GM21825 (cell line): ENCODE results near the gene KCNN2.

Source experiments
- ATAC-seq: cut with Tn5 transposase; IDR thresholded peaks from one replicate; pipeline ENCODE4 v1.9.1; 2021; ENCODE audit warnings: mild to moderate bottlenecking, moderate library complexity; ENCODE audit not compliant: unreplicated experiment

The KCNN2 gene

DNA sequence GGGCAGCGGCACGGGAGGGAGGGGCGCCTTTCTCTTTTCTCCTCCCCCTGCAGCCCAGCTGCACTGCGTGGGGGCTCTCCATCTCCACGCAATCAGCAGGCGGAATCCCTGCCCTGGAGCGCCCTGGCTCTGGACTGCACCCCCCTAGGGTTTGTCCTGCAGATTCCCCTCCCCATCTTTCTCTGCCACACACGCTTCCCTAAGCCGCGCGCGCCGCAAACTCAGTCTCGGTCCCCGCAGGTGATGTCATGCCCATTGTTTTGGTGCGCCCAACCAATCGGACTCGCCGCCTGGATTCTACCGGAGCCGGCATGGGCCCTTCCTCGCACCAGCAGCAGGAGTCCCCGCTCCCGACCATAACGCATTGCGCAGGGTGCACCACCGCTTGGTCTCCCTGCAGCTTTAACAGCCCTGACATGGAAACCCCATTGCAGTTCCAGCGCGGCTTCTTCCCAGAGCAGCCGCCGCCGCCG, at the start of gene KCNN2:
TSS of gene KCNN2 (plus strand) at position 347 of the 473 bp plus-strand sequence. CDS start at position 417, 70 bp downstream.
- ATAC-seq, result peak; percentile 63

DNA sequence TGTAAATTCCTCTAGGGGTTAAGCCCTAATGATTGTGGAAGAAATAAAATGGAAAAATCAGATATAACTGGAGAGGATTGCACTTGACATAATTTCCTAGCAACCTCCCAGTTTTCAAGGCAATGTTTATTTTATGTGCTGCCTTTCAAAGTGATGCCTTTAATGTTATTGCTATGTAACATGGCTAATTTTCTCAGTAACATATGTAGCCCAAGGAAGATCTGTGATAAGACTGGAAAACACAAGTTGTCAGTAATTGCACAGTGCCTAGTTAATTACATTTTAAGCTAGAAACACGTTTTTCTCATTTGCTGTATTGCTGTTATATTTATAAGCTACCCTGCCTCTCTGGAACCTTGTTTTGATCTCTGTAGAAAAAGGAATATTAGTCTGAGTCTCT, 49.2 kb upstream of the KCNN2 start:
- no peak for ATAC-seq

DNA sequence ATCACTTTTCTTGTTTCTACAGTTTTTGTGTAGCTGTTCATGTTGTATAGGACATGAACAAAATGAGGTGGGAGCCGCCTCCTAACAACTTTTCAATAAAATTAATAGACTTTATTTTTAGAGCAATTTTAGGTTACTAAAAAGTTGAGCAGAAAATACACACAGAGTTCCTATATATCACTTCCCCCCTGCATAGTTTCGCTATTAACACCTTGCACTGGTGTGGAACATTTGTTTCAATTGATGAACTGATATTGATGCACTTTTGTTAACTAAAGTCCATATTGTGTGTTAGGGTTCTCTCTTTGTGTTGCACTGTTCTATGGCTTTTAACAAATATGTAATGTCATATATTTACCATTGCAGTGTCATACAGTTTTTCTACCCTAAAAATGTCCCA, 47.8 kb upstream of the KCNN2 start:
- ATAC-seq, result no peak

GRCh38 chr5:114316167-114316566, 45.7 kb upstream of the KCNN2 start:
- ATAC-seq, result no peak

- ATAC-seq, result no peak
These were observed 44.1 kb upstream of the KCNN2 start for GRCh38 chr5:114317751-114318150.

DNA sequence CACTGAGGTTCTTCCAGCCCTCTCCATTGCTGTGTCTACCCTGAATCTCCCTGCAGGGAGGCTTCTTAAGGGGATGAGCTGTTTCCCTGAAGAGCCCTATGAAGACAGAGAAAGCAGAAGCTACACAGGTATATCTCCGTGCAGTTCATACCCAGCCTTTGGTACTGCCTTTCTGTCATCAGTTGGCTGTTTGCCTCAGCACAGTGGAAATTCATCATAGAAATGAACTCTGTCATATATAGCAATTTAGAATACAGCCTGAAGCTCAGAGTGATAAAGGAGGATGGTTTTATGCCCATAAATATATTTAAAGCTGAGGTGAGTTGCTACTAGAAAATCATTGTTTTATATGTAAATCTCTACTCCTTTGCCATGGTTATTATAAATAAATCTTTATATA, 42.6 kb upstream of the KCNN2 start:
- no peak for ATAC-seq

- ATAC-seq, result no peak
These were observed 42.0 kb upstream of the KCNN2 start for GRCh38 chr5:114319821-114320220.

DNA sequence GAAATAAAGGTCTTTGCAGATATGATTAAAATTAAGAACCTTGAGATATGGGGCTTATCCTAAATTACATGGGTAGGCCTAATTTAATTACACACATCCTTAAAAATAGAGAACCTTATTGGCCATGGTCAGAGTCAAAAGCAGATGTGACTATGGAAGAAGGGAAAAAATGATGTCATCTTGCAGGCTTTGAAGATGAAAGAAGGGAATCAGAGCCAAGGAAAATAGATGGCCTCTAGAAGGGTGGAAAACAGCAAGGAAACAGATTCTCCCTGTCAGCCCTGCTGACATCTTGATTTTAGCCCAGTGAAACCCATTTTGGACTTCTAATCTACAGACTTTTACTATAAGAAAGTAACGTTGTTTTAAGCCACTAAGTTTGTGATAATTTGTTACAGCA, 37.6 kb upstream of the KCNN2 start:
- no peak for ATAC-seq

- ATAC-seq, result no peak
These were observed 36.3 kb upstream of the KCNN2 start for GRCh38 chr5:114325541-114325940.

DNA sequence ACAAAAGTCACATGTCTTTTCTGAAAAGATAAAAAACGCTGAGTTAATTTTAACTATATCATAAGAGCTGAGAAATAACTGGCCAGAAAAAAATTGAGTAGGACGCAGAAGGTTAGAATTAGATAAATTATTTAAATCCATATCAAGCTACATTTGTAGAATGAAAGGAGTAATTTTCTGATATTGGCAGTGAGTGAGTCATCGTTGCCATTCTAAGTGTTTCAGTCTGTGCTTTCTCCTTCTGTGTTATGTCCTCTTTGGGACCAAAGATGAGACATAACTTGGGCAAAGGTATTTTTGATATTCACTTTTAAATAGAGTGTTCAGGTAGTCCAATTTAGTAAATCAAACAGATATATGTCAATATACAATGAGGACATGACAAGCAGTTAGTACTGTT, 34.4 kb upstream of the KCNN2 start:
- ATAC-seq, result no peak

DNA sequence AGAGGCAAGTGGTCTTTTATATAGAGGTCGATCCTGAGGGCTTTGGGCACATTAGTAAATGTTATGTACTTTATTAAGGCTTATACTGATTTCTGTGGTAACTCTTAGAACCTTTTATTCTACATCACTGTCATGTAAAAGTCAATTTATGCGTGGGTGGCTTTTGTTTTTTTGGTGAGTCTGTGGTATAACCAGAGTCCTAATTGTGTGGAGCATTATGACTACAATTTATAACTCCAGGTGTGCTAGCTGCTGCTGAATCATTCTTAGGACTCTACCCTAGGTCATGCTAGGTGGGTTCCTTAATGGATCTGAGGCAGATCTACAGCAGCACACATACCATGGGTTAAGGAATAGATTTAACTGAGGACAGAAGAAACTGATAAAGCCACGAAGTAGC, 33.9 kb upstream of the KCNN2 start:
- ATAC-seq, result no peak

- ATAC-seq, result no peak
These were observed 30.8 kb upstream of the KCNN2 start for GRCh38 chr5:114330916-114331531.

DNA sequence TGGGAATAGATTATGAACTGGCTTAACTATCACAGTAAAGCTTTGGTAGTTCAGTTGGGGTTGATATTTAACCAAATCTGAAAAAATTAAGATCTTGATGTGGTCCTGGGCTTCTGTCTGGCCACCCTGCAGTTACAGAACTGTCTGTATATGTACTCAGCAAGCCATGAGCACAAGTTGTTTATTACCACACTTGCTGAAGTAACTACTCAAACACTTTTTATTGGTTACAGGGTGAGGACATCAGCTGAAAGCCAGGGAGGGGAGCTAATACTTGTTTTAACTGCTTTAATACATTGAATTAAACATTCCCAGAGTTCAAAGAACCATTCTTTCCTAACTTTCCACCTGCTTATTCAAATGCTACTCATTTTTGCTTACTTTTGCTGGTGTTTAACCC, 29.4 kb upstream of the KCNN2 start:
- ATAC-seq, result no peak

GRCh38 chr5:114332925-114333324, 28.9 kb upstream of the KCNN2 start:
- no peak for ATAC-seq

DNA sequence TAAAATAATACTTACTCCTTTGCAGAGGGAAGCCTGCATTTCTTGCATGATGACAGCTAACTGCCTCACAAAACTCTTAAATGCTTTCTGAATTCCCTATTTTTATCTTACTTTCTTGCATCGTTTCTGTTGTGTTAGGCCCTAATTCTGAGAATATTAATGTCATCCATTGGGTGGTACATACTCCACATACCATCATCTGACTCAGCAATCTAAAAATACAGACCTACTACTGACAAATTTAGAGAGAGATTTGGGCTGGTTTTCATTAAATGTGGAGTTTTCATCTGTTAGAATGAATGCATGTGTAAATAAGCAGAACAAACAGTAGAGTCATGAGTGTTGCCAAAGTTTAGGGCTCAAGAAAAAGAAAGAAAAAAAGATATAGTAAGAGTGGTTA, 26.5 kb upstream of the KCNN2 start:
- ATAC-seq, result no peak

GRCh38 chr5:114339108-114339507, 22.8 kb upstream of the KCNN2 start:
- ATAC-seq, result no peak

- no peak for ATAC-seq
These were observed 15.7 kb upstream of the KCNN2 start for GRCh38 chr5:114346181-114346580.

DNA sequence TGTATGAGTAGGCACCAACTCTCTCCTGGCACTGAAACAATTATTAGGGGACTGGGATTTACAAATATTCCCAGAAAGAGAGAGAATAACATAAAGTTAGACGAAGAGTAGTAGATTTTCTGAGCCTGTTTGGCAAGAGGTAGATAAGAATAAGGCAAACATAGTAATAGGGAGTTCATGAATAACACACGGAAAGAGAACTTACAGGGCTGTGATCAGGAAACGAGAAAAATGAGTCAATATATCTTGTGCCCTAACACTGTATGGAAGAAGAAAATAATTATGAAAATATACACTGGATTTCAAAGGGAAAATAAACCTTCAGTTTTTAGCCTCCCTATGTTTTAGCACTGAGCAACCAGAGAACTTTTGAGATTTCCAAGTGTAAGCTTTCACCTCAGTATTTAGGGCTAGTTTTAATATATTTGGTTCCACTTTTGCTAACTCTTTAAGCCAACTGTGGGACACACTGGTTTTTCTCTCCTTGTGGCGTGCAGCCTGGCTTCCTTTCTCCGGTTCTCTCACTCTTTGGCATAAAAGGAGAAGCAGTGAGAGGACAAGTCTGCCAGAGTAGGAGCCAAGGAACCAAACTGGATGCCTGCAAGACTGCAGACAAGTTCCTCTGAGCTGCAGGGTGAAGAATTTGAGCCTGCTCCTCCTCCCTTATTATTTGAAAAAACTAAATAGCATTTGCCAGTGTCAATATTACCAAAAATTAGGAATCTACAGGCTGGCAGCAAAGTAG, 6.6 kb upstream of the KCNN2 start:
- ATAC-seq, result no peak

- ATAC-seq, result no peak
These were observed 3.5 kb upstream of the KCNN2 start for GRCh38 chr5:114358329-114358728.

DNA sequence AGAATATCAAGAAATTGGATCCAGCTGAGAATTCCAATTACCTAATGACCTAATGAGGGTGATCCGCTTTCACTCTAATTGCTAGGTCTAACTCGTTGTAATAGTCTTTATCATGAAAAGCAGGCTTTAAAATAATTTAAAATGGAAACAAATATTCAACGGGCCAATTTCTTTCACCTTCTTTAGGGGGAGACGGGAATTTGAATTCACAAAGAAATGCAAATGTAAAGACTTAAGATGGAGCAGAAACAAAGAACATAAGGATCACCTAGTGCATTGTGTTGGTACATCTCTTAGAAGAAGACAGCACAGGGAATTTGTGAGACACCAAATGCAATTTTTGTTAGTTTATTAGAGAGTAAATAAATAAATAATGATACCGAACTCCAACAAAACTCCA, 1.5 kb upstream of the KCNN2 start:
- no peak for ATAC-seq

DNA sequence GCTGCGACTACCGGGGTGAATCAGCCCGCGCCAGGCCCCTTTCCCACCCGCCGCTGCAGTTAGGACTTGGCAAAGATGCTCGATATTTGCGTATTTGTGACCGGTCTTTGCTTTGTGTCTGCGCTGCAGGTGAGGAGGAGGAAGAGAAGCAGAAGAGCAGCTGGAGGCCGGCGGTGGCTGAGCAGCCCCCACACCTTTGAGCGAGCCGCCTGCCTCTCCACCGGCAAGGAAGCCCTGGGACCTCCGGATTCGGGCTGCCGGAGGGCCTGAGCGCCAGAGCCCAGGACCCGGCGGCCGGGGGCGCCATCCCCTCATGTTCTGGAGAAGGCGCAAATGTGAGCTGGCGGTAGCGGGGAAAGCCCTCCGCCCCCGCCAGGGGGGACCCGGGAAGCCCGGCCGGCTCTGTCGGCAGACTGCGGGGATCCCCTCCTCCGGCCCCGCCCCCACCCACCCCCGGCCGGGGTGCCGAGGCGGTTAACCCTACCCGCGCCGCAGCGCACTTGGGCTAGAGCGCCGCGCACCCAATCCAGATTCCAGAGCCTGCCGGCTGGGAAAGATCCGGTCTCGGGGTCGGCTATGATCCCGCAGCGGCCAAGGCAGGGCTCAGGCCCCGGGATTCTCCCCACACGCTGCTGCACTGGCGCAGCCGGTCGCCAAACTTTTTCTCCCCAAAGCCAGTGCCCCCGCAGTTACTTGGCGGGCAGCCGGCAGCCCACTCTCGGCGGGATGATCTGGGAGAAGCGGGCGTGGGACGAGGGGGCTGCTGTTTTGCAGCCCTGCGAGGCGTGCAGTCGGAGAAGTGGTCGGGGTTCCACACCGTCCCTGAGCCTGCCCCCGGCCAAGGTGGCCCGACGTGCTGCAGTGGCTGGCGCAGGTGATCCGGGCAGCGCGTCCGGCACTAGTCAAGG, 800 bp upstream of the KCNN2 start:
- peak; percentile 15 for ATAC-seq
